ENCODE data around the gene LRRC63.

DNA sequence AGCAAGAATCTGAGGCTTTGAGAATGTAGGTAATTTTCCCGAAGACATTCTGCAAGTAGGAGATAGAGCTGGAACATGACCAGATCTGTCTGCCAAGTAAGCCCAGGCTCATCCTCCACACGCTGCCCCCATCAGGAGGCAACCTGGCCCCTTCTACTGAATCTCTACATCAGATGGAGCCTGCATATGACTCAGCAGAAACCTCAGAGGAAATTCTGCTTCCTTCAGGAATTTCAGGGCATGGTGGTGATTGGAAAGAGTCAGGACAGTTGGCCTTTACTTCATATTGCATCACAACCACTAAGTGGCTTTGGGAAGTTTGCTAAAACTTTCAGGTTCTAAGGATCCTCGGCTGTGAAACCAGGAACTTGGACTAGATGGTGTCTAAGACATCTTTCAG, 85.2 kb downstream of the LRRC63 start:
- TF ChIP-seq POLR2A (IDR thresholded peaks at IDR 0.05): no peak
- TF ChIP-seq, protein P1, sequence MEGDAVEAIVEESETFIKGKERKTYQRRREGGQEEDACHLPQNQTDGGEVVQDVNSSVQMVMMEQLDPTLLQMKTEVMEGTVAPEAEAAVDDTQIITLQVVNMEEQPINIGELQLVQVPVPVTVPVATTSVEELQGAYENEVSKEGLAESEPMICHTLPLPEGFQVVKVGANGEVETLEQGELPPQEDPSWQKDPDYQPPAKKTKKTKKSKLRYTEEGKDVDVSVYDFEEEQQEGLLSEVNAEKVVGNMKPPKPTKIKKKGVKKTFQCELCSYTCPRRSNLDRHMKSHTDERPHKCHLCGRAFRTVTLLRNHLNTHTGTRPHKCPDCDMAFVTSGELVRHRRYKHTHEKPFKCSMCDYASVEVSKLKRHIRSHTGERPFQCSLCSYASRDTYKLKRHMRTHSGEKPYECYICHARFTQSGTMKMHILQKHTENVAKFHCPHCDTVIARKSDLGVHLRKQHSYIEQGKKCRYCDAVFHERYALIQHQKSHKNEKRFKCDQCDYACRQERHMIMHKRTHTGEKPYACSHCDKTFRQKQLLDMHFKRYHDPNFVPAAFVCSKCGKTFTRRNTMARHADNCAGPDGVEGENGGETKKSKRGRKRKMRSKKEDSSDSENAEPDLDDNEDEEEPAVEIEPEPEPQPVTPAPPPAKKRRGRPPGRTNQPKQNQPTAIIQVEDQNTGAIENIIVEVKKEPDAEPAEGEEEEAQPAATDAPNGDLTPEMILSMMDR (IDR thresholded peaks at IDR 0.05): no peak
- TF ChIP-seq POLR2AphosphoS5 (IDR thresholded peaks at IDR 0.05): no peak
